Femur (tissue), 1 donor: ENCODE data around the gene TMEM203.

ENCODE experiments used
- DNase-seq: peaks from one replicate; pipeline ENCODE4 v3.0.0-alpha.2; 2017

The TMEM203 gene

DNA sequence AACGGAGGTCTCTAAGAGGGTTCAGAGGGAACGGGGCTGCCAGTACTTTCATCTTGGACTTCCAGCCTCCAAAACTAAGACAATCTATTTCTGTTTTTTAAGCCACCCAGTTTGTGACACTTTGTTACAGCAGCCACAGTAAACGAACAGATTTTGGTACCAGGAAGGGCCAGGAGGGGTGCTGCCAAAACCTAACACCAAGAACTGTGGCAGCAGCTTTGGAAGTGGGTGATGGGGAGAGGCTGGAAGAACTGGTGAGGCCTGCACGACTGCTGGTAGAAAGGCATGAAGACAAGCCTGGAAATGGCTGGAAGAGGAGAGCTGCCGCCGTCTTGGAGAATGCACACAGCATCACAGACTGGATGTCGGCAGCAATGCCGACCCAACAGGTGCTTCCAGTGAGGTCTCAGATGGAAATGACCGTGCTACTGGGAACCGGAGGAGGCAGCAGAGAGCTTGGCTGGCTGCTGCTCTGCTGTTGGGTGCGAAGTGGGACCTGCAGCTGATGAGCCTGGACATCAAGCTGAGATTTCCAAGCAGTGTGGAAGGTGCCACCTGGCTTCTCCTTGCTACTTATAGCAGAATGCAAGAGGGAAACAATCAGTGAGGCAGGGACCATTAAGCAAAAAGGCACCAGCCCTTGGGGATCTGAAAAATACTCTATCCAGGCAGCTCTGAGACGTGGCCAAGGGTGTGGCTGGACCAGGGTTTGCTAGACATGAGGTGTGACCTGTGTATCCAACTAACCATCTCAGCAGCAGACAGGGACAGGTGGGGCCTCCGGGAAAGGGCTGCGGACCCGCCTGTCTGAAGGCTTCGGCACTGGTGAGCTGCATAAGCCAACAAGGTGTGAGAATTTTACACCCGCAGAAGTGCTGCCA, 28.9 kb downstream of the TMEM203 start:
- DNase-seq: no peak

GRCh38 chr9:137175345-137175961, 30.0 kb downstream of the TMEM203 start:
- no peak for DNase-seq

DNA sequence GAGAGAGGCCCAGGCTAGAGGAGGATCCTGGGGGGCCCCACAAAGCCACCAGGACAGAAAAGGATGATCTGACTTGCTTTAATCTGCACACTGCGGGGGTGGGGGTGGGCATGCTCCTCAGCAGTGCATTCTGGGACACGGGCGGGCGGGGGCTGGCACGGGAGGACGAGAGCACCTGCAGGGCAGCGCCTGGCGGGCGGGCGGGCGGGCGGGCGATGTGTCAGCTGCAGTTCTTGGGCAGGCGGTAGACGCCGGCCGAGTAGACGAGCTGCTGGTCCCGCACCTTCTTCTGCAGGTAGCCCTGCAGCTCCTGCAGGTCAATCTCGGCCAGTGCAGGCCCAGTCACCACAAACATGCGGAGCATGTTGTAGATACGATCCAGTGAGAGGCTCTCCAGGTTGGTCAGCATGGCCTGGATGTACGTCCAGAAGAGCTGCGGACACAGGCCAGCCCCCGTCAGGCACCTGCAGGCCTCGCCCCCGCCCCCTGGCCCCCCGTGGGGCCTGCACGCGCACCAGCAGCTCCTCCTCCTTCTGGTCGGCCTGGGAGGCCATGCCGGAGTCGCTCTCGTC, 30.6 kb downstream of the TMEM203 start:
- DNase-seq: no peak

DNA sequence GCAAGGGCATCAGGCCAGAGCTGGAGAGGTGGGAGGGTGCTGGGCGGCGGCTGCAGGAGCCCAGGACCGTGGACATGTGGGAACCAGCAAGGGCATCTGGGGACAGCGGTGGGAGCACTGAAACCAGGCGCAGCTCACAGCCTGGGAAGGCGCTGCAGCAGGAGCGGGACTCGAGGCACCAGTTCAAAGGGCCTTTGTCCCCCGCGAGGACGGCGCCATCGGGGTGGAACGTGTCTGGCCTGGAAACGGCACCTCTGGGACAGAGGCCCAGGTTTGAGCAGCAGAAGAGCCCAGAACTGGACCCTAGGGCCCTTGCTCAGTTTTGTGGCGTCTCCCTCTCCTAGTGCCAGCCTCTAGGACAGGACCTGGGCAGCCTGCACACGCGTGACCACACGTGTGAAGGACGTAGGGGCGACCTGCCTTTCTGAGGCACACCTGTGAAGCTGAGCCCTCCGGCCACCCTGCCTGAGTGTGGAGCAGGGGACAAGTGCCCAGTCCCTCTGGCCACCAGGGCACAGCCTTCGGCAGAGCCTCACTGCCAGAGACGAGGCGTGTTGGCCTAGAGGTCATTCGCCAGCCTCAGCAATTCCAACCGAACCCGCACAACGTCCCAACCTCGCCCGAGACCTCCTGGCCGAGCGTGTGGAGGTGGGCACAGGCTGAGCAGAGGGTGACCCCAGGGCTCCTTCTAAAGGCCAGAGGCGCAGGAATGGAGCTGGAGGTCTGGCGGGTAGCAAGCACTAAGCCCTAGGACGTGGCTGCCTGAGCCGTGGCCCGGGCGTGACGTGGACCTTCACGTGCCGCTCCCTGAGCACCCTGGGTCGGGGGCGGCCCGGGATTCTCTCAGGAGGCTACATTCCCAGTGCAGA, 31.4 kb downstream of the TMEM203 start:
- DNase-seq: no peak

DNA sequence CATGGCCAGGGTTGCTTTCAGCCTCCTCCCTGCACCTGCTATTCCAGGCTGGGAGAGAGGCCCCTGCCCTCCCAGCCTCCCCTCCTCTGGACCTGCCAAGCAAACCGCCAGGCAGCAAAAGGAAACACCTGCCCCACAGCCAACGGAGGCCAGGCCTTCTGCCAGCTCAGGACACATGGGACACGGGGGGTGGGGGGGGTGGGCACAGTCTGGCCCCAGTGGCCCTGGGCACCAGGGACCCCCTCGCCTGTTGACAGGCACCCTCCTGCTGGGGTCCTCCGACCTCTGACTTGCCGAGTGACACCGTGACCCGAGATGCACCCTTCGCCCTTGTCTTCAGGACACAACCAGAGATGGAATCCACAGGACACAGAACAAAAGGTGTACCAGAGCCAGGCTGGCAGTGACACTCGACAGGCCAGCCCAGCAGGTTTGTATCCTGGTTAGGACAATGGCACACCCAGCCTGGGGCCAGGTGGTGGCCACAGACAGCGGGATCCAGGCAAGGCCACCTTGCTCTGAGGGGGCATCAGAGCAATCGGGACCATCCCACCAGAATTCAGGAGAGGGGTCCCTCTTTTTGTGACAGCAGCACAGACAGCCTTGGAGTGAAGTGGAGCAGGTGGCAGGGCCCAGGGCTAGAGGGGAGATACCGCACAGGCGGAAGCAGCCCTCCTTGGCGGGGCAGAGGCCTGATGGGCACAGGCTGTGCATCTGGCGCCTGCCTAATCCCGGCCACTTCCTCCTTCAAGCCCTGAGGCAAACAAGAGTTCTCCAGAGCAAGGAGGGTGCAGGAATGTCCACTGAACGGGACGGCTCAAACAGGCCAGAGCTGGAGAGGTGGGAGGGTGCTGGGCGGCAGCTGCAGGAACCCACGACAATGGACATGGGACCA, 32.3 kb downstream of the TMEM203 start:
- no peak for DNase-seq

- no peak for DNase-seq
These were observed 34.1 kb downstream of the TMEM203 start for GRCh38 chr9:137171149-137171900.

- DNase-seq: no peak
These were observed 34.8 kb downstream of the TMEM203 start for GRCh38 chr9:137170486-137171148.

- no peak for DNase-seq
These were observed 35.5 kb downstream of the TMEM203 start, which contains the start of gene LRRC26 for GRCh38 chr9:137169896-137170358. TSS of gene LRRC26 (minus strand) at chr9:137170051. CDS start at chr9:137169943, 108 bp downstream.

- no peak for DNase-seq
These were observed 36.3 kb downstream of the TMEM203 start for GRCh38 chr9:137168904-137169856.

GRCh38 chr9:137168573-137168903, 36.9 kb downstream of the TMEM203 start:
- DNase-seq: no peak

- no peak for DNase-seq
These were observed 37.5 kb downstream of the TMEM203 start for GRCh38 chr9:137167747-137168572.

- no peak for DNase-seq
These were observed 38.1 kb downstream of the TMEM203 start for GRCh38 chr9:137167277-137167746.

DNA sequence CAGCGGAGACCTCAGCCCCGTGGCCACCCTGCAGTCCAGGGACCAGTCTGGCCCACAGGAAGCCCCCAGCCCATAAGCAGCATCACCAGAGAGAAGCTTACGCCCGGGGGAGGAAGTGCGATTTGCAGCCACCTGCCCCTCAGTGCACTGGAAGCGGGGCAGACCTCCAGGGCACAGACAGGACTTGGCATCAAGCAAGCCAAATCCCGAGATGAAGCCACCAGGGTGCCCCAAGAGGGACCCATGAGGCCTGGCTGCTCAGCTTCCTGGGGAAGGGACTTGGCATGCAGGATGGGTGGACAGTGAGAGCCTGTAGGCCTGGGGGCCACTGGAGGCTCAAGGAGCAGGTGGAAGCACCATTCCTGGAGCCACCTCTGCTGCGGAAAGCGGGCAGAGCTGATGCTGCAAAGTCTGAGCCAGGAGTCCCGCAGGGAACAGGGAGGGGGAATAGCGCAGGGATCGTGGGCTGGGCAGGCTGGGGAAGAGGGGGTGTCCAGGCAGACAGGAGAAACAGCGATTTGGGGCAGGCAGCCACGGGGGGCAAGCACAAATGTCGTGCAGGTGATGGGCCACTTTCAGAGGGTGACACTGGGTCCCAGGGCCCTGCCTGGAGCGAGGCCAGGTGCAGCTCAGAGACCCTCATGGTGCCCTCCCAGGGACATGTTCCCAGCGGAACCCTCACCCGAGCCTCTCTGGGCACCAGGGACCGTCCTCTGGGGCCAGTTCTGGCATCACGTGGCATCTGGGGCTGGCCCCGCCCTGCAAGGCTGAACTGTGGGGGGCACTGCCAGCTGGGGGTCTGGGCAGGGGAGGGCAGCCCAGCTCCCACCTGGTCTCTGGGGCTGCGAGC, 38.8 kb downstream of the TMEM203 start:
- no peak for DNase-seq

- no peak for DNase-seq
These were observed 40.1 kb downstream of the TMEM203 start for GRCh38 chr9:137165250-137165836.

GRCh38 chr9:137164370-137165249, 40.8 kb downstream of the TMEM203 start:
- no peak for DNase-seq

DNA sequence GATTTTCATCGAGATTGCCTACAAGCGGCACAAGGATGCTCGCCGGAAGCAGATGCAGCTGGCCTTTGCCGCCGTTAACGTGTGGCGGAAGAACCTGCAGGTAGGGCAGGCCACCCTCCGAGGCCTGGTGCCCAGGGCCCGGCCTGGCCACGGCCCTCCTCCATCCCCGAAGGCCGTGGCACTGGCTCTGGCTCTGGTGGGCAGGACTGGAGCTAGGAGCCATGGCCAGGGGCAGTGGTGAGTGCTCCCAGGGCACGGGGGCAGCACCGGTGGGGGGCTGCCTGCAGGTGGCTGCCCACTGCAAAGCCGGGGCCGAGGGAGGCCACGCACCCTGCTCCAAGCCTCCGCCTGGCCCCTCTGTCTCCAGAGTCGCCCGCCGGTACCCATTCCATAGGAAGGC, 41.6 kb downstream of the TMEM203 start:
- no peak for DNase-seq
